Measurements from ENCODE around the gene CAMTA1.

The CAMTA1 gene

DNA sequence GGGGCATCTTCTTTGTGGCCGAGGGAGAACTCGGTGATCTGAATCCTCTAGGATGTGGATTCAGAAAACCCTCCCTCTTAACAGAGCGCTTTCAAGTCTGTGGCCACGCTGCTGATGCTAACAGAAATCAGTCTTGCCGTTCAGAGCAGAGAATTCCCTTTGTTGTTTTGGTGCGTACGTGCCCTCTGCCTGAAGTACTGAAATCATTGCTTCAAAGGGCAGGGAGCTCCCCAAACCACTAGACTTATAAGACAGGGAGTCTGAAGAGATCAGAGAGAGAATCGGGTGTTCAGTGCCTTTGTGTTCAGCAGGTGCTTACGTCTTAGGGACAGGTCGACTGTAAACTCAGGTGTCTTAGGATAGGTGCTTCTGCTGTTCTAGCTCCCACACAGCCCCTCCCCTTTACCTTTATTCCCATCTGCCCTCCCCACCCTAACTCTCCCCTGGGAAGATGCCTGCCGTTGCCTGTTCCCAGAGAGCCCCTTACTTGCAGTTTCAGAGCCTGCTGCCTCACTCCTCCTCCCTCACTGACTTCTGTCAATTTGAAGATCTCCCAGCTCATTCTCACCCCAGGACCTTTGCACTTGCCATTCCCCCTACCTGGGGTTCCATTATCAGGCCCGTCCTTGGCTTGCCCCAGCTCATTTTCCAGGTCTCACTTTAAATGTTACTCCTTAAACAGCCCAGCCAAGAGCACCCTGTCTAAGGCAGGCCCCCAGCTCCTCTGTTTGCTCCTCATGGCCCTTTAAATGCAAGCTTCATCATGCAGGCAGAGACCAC is 143.0 kb downstream of the CAMTA1 start:
- no peak for DNase-seq (ENCODE audit: low read depth)

DNA sequence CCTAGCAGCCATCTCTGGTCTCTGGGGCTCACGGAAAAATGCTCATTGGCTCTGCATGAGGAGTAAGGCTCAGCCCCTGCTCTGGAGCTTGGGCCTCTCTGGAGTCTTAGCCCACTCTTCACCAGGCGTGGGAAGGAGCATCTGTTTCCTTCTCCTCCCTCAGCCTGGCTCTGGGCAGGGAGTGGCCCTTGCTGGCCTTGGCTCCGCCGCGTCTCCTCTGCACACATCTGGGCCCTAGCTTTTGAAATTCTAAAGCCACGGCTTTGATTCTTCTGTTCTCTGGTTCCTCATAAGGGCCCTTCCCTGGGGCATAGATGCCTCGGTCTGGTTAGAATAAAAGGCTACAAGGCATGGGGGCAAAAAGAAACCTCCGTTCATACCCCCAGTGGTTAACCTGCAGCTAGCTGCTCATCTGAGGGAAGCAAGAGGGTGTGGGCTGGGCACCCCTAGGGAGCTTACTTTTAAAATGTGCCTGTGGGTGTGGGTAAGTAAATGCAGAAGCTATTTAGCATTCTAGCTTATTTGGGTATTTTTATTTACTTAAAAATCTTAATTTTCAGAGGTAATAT is 145.6 kb downstream of the CAMTA1 start:
- no peak for DNase-seq (ENCODE audit: low read depth)

DNA sequence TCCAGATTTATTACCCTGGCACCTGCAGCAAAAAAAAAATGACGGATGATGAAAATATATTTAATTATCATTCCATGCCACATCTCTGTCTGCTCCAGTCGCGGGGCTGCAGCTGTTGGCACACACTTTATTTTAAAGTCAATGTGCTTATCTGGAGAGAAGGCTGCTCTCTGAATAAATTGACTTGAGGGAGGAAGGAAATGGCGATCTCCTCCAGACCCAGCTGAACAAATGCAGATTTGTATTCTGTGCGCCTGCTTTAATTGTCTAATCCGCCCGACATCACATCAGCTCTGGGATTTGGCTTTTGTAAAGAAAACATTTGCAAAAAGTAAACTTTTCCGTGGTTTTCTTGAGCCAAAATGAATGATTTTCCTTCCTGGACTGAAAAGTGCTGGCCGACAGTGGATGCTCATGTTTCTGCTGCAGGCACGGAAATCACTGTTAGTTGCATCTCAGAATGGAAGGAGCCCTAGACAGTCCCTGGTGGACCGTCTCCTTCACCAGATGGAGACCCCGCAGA is 150.2 kb downstream of the CAMTA1 start:
- no peak for DNase-seq (ENCODE audit: low read depth)

DNA sequence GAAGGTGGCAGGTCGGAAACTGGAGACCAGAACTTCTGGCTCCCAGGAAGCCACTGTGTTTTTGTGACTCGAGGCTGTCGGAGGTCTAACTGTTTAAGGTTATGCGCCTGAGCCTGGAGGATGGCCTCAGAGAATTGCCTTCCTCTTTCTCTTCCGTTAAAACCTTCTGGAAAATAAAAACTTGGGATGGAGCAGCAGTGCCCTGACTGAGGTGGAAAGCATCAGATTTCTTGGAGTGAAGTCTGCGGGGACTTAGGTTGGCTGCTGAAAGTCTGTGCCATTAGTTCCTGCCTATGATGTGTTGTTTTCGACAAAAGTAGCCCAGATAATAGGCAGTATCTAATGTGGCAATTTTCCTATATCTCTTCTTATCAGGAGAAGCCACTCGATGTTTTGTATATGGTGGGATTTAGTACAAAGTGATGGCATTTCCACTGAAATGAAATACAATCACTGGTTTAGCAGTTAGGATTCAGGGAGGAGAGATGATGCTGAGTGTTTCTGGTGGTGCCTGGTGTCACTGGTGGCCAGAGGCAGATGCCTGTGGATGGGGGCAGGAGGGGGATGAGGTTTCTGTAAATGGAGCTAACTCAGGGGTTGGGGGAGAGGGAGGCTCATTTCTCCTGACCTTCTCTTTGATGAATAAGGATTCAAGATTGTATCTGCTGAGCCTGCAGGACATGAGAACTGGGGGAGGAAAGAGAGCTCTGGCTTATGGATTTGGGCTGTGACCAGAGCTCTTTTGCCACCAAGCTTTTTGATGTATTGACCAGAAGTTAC is 150.8 kb downstream of the CAMTA1 start:
- DNase-seq (ENCODE audit: low read depth), result no peak

DNA sequence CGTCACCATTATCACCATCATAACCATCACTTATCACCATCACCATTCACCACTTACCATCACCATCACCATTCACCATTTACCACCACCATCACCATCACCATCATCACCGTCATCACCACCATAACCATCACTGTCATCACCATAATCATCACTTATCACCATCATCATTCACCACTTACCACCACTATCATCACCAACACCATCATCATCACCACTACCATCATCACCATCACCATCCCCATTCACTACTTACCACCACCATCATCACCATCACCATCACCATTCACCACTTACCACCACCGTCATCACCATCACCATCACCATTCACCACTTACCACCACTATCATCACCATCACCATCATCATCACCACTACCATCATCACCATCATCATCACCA is 151.8 kb downstream of the CAMTA1 start:
- DNase-seq (ENCODE audit: low read depth), result no peak

DNA sequence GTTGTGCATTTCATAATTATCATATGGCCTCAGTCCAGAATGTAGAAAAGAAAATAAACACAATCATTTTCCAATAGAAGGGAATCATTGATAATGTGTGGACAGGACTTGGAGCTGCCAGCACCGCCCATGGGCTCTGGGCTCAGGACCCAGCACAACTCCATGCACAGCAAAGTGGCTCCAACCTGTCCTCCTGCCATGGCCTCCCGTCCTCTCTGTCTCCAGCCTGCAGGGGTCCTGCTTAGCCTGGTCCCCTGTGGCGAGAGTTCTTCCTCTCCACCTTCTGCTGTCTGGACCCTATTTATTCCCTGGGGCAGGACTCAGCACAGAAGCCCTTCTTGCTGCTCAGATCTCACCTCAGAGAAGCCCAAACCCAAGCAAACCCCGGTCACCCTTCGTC is 154.1 kb downstream of the CAMTA1 start:
- DNase-seq (ENCODE audit: low read depth), result no peak

DNA sequence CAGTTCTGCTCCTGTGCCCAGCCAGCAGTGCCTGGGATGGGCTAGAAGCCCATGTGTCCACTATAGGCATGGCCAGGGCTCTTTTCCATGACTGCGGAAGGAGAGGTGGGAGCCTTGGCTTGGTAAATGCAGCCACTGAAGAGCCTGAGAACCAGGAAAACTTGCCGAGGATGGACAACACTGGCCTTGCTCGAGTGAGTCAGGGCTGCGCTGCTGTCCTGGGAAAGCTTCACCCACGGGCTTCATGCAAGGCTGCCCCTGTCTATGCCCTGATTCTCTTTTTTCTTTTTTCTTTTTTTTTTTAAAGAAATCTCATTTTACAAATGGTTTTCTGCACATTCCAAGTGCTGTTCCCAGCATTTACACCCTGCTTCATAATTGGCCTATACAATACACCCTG is 156.5 kb downstream of the CAMTA1 start:
- DNase-seq (ENCODE audit: low read depth), result no peak

DNA sequence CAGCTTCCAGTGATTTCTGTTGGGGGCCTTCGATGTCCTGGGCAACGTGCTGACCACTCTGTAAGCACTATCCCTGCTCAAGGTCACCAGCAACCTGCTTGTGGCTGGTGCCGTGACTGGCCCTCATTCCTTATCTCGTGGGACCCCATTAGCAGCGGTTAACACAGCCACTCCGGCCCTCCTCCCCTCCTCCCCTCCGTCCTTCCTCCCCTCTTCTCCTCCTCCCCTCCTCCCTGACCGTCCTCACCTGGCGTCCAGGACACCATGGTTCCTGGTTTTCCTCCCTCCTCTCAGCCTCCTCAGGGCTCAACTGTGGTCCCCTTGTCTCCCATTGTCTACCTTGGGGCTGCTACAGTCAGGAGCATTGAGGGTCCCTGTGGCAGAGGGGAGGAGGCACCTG is 157.7 kb downstream of the CAMTA1 start:
- DNase-seq (ENCODE audit: low read depth), result no peak

DNA sequence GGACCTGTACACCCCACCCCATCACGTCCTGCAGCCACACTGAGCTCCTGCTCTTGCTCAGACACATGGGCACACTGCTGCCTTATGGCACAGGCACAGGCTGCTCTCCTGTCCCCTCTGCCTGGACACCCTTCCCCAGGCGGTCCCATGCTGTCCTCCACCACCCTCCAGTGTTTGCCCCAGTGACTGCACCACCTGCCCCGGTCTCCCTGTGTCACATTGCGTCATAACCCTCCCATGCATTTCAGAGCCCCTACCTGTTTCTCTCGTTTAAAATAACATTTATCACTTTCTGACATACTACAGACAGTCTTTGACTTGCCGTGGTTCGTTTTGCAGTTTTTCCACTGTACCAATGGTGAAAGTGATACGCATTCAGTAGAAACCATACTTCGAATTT is 159.2 kb downstream of the CAMTA1 start:
- no peak for DNase-seq (ENCODE audit: low read depth)

DNA sequence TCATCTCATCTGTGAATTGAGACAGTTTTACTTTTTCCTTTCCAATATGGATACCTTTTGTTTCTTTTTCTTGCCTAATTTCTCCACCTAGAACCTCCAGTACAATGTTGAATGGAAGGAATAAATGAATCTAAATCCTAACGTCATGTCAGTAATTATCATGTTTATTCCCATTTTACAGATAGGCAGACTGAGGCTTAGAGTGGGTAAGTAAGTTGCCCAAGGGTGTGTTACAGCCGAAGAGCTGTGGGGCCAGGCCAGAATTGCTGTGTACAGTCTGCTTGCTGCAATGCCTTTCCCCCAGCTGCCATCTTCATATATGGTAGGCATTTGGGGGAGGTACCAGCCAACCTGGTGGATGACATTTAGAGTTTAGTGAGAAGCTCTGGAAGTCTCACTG is 162.7 kb downstream of the CAMTA1 start:
- no peak for DNase-seq (ENCODE audit: low read depth)

DNA sequence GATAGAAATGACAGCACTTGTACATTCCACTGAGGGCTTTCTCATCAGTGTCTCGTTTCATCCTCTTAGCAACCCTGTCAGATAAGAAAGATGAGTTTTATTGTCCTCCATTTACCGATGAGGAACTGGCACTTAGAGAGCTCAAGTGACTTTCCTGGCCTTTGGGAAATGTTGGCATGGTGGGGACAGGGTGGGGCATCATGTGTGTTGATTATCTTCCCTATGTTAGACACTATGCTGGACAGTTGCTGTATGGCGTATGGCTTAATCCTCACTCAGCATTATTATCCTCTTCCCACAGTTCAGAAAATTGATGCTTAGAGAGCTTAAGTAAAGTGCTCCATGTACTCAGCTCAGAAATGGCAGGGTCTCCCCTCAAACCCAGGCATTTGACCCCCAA is 163.2 kb downstream of the CAMTA1 start:
- no peak for DNase-seq (ENCODE audit: low read depth)

DNA sequence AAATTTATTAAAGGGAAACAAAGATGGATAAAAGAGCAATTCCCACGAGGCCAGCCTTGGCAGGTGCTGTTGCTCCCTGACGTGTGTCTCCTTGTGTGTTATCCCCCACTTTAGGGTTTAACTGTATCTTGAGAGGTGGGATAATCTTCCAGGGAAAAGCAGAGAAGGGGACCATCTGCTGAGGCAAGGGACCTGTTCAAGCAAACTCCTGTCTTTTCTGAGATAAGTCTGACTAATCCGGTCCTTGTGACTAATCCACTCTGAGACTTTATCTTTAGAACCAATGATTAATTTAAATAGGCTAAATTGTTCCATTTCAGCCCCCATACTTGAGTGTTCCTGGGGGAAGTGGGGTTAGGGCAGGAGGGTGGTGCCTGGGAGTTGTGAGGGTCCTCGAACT is 163.6 kb downstream of the CAMTA1 start:
- no peak for DNase-seq (ENCODE audit: low read depth)

DNA sequence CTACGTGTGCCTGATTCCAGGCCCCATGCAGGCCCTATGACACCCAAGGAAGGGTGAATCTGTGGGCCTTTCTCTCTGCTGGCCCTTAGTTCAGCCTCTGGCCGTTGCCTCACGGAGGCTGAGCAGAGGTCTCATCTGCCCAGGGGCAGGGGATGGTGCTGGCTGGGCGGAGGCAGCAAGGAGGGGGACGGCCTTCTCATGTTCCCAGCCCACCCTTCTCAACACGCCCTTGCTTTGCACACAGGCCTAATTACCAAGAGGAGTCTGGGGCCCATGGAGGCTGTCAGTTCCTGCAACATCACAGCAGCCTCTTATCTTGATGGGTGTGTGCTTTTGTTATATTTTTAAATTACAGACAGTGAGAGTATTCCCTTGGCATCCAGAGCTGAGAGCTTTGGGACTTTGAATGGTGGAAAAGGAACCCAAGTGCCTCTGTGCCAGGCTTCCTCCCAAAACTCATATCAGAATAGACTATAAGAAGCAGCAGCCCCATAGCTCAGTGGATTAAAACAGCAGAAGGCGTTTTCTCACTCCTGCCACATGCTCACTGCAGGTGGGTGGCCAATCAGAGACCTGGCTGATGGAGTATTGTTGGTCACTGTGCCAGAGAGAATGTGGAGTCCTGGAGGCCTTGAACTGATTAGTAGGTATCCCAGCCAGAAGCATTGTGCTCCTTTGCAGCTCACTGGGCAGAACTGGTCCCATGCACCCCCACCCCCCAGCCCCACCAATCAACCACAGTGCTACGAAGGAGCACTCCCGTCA is 164.9 kb downstream of the CAMTA1 start:
- no peak for DNase-seq (ENCODE audit: low read depth)

DNA sequence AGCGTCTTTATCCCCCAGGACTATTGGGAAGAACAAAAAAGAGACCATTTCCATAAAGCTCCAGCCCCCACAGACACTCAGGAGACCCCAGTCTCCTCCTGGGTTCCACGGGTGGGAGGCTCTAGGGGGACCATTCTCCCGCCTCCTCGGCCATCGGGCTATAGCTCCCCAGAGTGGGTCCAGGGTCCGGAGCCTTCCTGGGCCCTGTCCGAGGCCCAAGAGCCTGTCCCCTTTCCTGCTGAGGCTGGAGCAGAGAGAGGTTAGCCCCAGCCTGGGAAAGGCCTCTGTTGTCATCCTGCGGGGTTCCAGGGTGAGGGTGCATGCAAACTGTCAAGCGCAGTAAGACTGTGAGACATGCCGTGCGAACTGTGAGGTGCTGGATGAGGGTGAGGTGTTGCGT is 166.3 kb downstream of the CAMTA1 start:
- DNase-seq (ENCODE audit: low read depth), result no peak

DNA sequence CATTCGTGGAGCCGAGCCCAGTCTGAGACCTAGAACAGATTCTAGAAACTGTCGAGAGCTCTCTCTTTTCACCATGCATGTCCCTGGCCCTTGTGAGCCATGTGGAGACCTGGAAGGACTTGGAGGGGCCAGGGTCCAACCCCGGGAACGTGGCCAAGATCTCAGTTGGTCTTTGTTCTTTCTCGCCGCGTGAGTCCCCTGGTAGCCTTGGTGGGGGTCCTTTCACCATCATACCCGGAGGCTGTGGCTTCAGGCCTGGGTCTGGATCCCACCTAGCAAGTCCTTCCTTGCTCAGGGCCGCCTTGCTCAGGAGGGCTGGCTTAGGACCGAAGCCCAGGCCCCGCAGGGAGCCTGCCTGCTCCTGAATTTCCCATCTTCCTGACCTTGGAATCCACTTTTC is 168.0 kb downstream of the CAMTA1 start:
- no peak for DNase-seq (ENCODE audit: low read depth)

DNA sequence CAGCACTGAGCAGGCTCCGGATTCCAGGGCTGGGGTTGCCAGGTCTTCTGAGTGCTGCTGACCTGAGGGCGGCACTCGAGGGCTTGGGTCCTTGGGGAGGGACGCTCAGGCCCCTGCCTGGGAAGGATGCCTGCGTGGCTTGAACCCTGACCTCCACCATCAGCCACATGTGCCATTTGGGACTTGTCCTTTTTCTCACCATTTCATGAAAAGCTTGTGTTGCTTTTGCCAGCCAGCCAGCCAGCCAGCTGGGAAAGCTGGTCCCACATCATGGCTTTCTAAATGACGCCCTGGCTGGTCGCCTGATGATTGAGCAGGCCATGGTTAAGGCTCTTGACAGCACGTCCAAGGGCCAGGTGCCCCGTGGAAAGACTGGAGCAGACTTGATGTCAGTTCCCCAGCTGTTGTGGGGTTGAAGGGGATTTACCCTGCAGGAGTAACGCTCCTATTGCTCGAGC is 168.7 kb downstream of the CAMTA1 start:
- no peak for DNase-seq (ENCODE audit: low read depth)

DNA sequence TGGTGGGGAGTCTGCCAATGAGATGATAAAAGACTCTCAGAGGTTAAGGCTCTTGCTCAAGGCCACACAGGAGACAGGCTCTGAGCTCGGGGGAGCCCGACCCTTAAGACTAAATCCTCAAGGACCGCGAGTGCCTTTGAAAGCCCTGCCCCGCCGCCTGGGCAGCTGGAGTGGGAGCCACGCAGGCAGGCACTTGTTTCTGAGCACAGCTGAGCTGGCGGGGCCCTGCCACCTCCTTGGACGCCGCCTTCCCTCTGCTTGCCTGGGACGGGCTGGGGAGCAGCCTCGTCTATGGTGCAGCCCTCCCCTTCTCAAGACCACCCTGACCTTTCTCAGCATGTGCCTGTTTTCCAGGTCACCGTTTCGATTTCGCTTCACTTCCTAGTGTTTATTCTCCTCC is 169.3 kb downstream of the CAMTA1 start:
- DNase-seq (ENCODE audit: low read depth), result no peak

DNA sequence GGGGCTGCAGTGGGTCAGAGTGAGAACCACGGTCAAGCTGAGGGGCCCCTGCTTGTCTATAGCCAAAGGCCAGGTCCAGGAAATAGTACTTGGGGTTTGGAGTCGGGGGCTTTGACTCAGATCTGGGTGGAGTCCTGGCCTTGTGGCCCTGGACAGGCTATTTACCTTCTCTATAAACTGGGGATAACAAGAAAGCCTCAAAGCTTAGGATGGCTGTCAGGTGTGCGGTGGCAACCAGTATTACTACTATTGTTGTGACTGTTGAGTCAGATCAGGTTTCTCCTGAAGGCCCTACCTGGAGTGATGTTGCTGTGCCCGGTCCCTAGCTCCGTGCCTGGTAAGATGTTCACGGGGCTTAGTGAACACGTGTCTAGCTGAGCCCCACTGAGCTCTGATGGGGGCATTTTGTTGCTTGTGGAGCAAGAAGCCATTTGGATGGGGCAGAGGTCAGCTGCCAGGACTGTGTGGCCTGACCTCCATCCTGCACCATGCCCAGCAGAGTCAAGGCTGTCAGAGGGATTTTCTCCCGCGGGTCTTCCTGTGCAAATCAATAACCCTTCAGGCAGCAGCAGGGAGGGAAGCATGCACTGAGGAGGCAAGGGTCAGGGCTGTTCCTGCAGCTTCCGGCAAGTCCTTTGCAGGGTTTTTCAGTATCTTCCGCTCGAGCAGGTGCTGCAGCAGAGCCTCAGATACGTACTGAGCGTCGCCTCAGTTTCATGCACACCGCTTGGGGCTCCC is 170.3 kb downstream of the CAMTA1 start:
- no peak for DNase-seq (ENCODE audit: low read depth)

DNA sequence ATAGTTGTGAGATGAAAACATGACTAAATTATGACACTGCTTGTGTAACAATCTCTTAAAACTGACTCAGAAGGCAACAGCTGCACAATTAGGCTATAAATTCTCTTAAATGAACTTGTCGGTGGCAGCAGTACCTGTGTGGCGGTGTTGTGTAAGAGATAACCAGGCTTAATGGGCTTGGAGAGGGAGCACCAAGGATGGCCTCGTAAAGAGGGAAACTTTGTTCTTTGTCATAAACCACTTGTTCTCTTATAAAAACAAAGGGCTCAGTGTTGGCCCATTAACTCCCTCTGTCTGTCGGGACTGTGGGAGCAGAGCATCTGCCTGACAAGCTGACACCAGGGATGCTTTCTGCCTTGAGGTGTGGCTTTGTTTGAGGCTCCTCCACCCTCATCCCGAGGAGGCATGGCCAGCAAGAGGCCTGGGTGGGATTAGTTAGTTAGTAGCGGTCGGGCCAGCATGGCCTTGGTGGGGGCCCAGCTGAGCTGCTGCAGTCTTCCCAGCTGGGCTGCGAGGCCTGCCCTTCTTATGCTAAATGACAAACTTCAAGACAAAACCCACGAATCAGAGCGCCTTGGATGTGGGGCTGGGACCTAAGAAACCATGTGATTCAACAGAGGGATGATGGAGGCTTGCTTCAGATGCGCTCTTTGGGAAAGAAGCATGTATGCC is 171.4 kb downstream of the CAMTA1 start:
- no peak for DNase-seq (ENCODE audit: low read depth)

DNA sequence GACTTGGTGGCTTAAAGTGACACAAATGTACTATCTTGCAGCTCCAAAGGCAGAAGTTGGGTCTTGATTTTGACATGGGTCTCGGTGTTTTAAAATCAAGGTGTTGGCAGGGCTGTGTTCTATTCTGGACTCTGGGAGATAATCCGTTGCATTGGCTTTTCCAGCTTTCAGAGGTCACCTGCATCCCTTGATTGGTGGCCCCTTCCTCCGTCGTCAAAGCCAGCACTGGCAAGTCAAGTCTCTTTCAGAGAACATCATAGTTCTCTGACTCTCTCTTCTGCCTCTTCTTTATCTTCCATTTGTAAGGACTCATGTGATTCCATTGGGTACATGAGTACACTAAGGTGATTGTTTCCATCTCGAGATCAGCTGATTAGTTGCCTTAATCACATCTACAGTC is 172.1 kb downstream of the CAMTA1 start:
- DNase-seq (ENCODE audit: low read depth), result no peak
